K562 (cell line): ENCODE measurements around the gene GPRIN1. TPM values are rescaled to one million over a fixed set of nuclear protein-coding genes. Genes with fewer than 3 reads are reported as not detected.

Source experiments
- ARID1B ChIP-seq: fragments of 450-650 bp; IDR thresholded peaks from 2 replicates; pipeline ENCODE4 v1.6.1; 2016; ENCODE audit warnings: antibody characterized with exemption, mild to moderate bottlenecking, inconsistent platforms
- BRCA1 ChIP-seq, 2 experiments: fragments of 450-650 bp in 1 of 2; sonication (generic) in 1 of 2; formaldehyde crosslinking in 1 of 2; IDR thresholded peaks; 2 replicates each; pipeline versions ENCODE4 v1.5.0 to v1.6.1; 2017 to 2020; ENCODE audit warnings: mild to moderate bottlenecking in 1 of 2, missing genetic modification reagents in 1 of 2
- BRF2 ChIP-seq: IDR thresholded peaks from 3 replicates; pipeline ENCODE4 v1.6.1; 2011; ENCODE audit warnings: borderline replicate concordance, mild to moderate bottlenecking; ENCODE audit not compliant: insufficient read length, insufficient read depth
- CBX3 ChIP-seq, 2 experiments: IDR thresholded peaks; 1 replicate in 1 of 2; 2 replicates in 1 of 2; pipeline ENCODE4 v1.6.1; 2012; ENCODE audit warnings: inconsistent platforms in 2 of 2, low read length in 2 of 2, borderline replicate concordance in 1 of 2, control low read depth in 1 of 2
- GTF3C2 ChIP-seq: IDR thresholded peaks from 3 replicates; pipeline ENCODE4 v1.6.1; 2011; ENCODE audit warnings: borderline replicate concordance, mild to moderate bottlenecking, moderate library complexity; ENCODE audit not compliant: insufficient read length; ENCODE audit errors: extremely low read depth
- MAFG ChIP-seq: fragments of 450-650 bp; conservative IDR thresholded peaks from 2 replicates; pipeline ENCODE4 v1.6.1; 2016; ENCODE audit warnings: missing genetic modification characterization, missing compliant biosample characterization
- MBD1 ChIP-seq: fragments of 250-450 bp; sonication (Bioruptor Pico); IDR thresholded peaks from 2 replicates; pipeline ENCODE4 v1.8.0; 2022; ENCODE audit warnings: inconsistent platforms
- MED1 ChIP-seq: sonication (generic); formaldehyde crosslinking; IDR thresholded peaks from 2 replicates; pipeline ENCODE4 v1.8.1; 2023; ENCODE audit warnings: missing genetic modification reagents, borderline replicate concordance
- RFX7 ChIP-seq: fragments of 250-450 bp; sonication (Bioruptor Pico); IDR thresholded peaks from 2 replicates; pipeline ENCODE4 v1.5.1; 2021; ENCODE audit warnings: mild to moderate bottlenecking
- ZBTB8A ChIP-seq: fragments of 450-650 bp; IDR thresholded peaks from 2 replicates; pipeline ENCODE4 v1.6.1; 2018; ENCODE audit warnings: mild to moderate bottlenecking, moderate library complexity; ENCODE audit not compliant: partially characterized antibody
- ZC3H4 ChIP-seq: sonication (generic); formaldehyde crosslinking; IDR thresholded peaks from 2 replicates; pipeline ENCODE4 v1.9.0; 2021; ENCODE audit warnings: missing genetic modification reagents, borderline replicate concordance
- ZFP30 ChIP-seq: fragments of 250-450 bp; sonication (Bioruptor Pico); IDR thresholded peaks from 2 replicates; pipeline ENCODE4 v1.8.0; 2022; ENCODE audit warnings: moderate library complexity, mild to moderate bottlenecking, inconsistent platforms, borderline replicate concordance
- ZNF609 ChIP-seq: sonication (generic); formaldehyde crosslinking; IDR thresholded peaks from 2 replicates; pipeline ENCODE4 v1.8.1; 2023; ENCODE audit warnings: missing genetic modification reagents, mild to moderate bottlenecking, borderline replicate concordance
- ZNF785 ChIP-seq: fragments of 250-450 bp; sonication (Bioruptor Pico); IDR thresholded peaks from 2 replicates; pipeline ENCODE4 v1.4.0; 2020; ENCODE audit warnings: mild to moderate bottlenecking
- polyA plus RNA-seq, 8 experiments: library from polyadenylated mRNA; depleted of rRNA in 4 of 8; stranded (reverse) in 5 of 8; unstranded in 3 of 8; fragments of >200 nt; fragmentation: Nextera tagmentation in 2 of 8; fragmentation: Illumina TruSeq in 1 of 8; extraction: Ambion mirVana in 2 of 8; extraction: Trizol in 1 of 8; gene quantifications; 2 replicates each; pipeline versions ENCODE4 v1.2.1 to v1.2.3, GENCODE V29; 2011 to 2014; ENCODE audit warnings: inconsistent platforms in 1 of 8, missing spikeins in 1 of 8
- total RNA-seq, 7 experiments: library from RNA; depleted of rRNA in 6 of 7; stranded (reverse); fragments of >200 nt in 6 of 7; fragmentation: Illumina TruSeq in 2 of 7; extraction: Trizol in 2 of 7; gene quantifications; 2 replicates each; pipeline versions ENCODE4 v1.2.1 to v1.2.3, GENCODE V29; 2011 to 2021; ENCODE audit warnings: low replicate concordance in 1 of 7
- TF ChIP-seq, protein P1 (sequence below): fragments of 450-650 bp; formaldehyde crosslinking; IDR thresholded peaks from 2 replicates; pipeline ENCODE4 v1.4.0; 2020; ENCODE audit warnings: mild to moderate bottlenecking, mixed read lengths

GPRIN1 gene
- total and polyA plus RNA-seq, 9 of the 15 experiments (the other 6 are each of a cell fraction or from before 2014, with no cell fraction given), result 0.15 to 11.6 (median 4.4) TPM

GRCh38 chr5:176611435-176611834, 1.5 kb upstream of the GPRIN1 start (continued):
- TF ChIP-seq GTF3C2, result no peak
- no peak for TF ChIP-seq ZC3H4 (CRISPR knock-in tag)
- TF ChIP-seq MBD1, result no peak
- no peak for TF ChIP-seq ZNF785 (CRISPR knock-in tag)
- TF ChIP-seq MAFG, result no peak
- no peak for TF ChIP-seq BRF2
- peak in 1 of 2 experiments; percentile 67; a peak in 1 of 3 replicates for TF ChIP-seq CBX3 (IDR thresholded peaks at IDR 0.05; ENCODE audit: borderline replicate concordance in 1 of 2, low read length in 2 of 2)
- TF ChIP-seq ZNF609, result peak; percentile 65; the same call in 1 of the 2 replicates
- TF ChIP-seq, protein P1, sequence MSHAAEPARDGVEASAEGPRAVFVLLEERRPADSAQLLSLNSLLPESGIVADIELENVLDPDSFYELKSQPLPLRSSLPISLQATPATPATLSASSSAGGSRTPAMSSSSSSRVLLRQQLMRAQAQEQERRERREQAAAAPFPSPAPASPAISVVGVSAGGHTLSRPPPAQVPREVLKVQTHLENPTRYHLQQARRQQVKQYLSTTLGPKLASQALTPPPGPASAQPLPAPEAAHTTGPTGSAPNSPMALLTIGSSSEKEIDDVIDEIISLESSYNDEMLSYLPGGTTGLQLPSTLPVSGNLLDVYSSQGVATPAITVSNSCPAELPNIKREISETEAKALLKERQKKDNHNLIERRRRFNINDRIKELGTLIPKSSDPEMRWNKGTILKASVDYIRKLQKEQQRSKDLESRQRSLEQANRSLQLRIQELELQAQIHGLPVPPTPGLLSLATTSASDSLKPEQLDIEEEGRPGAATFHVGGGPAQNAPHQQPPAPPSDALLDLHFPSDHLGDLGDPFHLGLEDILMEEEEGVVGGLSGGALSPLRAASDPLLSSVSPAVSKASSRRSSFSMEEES (CRISPR knock-in tag), result no peak
- TF ChIP-seq ZBTB8A, result no peak
- no peak for TF ChIP-seq BRCA1 (IDR thresholded peaks at IDR 0.05)
- no peak for TF ChIP-seq BRCA1 (CRISPR knock-in tag; IDR thresholded peaks at IDR 0.05)
- peak; percentile 12; the same call in 1 of the 2 replicates for TF ChIP-seq ARID1B
- TF ChIP-seq RFX7, result no peak
- no peak for TF ChIP-seq MED1 (CRISPR knock-in tag)
- no peak for TF ChIP-seq ZFP30 (CRISPR knock-in tag)
